Ascending aorta (tissue), 2 donors: ENCODE data around the gene KHDC4. TPM values are rescaled to one million over a fixed set of nuclear protein-coding genes. Genes with fewer than 3 reads are reported as not detected.

Experiments used
- DNase-seq, 2 donors: peaks; one replicate each; pipeline ENCODE4 v3.0.0-alpha.2; 2019; ENCODE audit warnings: low spot score in 2 of 2
- H3K27ac ChIP-seq, 2 donors: fragments of 200-600 bp; sonication (generic); one replicate each; pipeline ENCODE4 v1.5.1; 2016 to 2017; ENCODE audit warnings: mild to moderate bottlenecking in 1 of 2
- H3K27me3 ChIP-seq: fragments of 200-600 bp; sonication (generic); one replicate; pipeline ENCODE4 v1.5.1; 2017
- H3K36me3 ChIP-seq, 2 donors: fragments of 200-600 bp; sonication (generic); one replicate each; pipeline ENCODE4 v1.5.1; 2016
- H3K4me1 ChIP-seq, 2 donors: fragments of 200-600 bp; sonication (generic); one replicate each; pipeline ENCODE4 v1.5.1; 2016 to 2017; ENCODE audit warnings: mild to moderate bottlenecking in 1 of 2
- H3K4me3 ChIP-seq, 2 donors: fragments of 200-600 bp; sonication (generic); one replicate each; pipeline ENCODE4 v1.5.1; 2016 to 2017; ENCODE audit warnings: mild to moderate bottlenecking in 1 of 2
- H3K9me3 ChIP-seq, 2 donors: fragments of 200-600 bp; sonication (generic); one replicate each; pipeline ENCODE4 v1.5.1; 2016
- CTCF ChIP-seq, 3 experiments: fragments of 200-600 bp in 2 of 3; fragments of 450-650 bp in 1 of 3; sonication (generic) in 2 of 3; IDR thresholded peaks; one replicate each; pipeline ENCODE4 v1.5.1; 2016 to 2019; ENCODE audit warnings: antibody characterized with exemption in 3 of 3, mild to moderate bottlenecking in 1 of 3, moderate library complexity in 1 of 3
- intact Hi-C: fragments of 100-400 bp; cut with DNase I; formaldehyde crosslinking; loops from one replicate; pipeline ENCODE4 v1.15.1; 2023
- total RNA-seq: library from RNA; depleted of rRNA; stranded (reverse); fragments of >200 nt; gene quantifications from one replicate; pipeline ENCODE4 v1.1.0, GENCODE V29; 2016

The KHDC4 gene
- total RNA-seq, 1 donor from 2014 or later, result 101 TPM

- peaks cover 3 to 15% of the 10 kb centered on the region in 2 donors for H3K4me1 ChIP-seq
- H3K4me3 ChIP-seq, result peak overlapping the region; percentile 78 to 84
- DNase-seq, result no peak
- H3K9me3 ChIP-seq, result no peaks in the 10 kb centered on the region
- peak overlapping the region; percentile 90 to 95 for H3K27ac ChIP-seq
- H3K36me3 ChIP-seq, result peaks cover 44 to 67% of the 10 kb centered on the region in 2 donors
- peak in 1 of 3 experiments; percentile 22 for TF ChIP-seq CTCF (IDR thresholded peaks at IDR 0.05)
- intact Hi-C loops, result loop anchor here (1.0 to 2.0 kb wide), 4 partner anchors 16 to 222 kb away; partner anchors contain the start of genes DAP3, KHDC4 and YY1AP1
- H3K27me3 ChIP-seq, result no peaks in the 10 kb centered on the region
These were observed 23.5 kb downstream of the KHDC4 start for GRCh38 chr1:155910621-155911121.

- Histone ChIP-seq H3K36me3 (peaks cover 42 to 68% of the 10 kb centered on the region in 2 donors), H3K4me3 (peak overlapping the region; percentile 78 to 84), H3K27me3 (no peaks in the 10 kb centered on the region), H3K9me3 (no peaks in the 10 kb centered on the region), H3K27ac (peak overlapping the region; percentile 90 to 95), H3K4me1 (peaks cover 3 to 15% of the 10 kb centered on the region in 2 donors)
- no peak for TF ChIP-seq CTCF (IDR thresholded peaks at IDR 0.05)
- intact Hi-C loops, result loop anchor here (2.0 kb wide), 2 partner anchors 15 to 221 kb away; partner anchors contain the start of genes DAP3 and YY1AP1
- peak in 1 of 2 donors; percentile 21 for DNase-seq
These were observed 24.3 kb downstream of the KHDC4 start for GRCh38 chr1:155909894-155910293.

GRCh38 chr1:155904261-155904660 is 30.0 kb downstream of the KHDC4 start:
- intact Hi-C loops, result no loop called here
- no peak for TF ChIP-seq CTCF (IDR thresholded peaks at IDR 0.05)
- no peaks in the 10 kb centered on the region for H3K27me3 ChIP-seq
- DNase-seq, result no peak
- peaks cover 0 to 1% of the 10 kb centered on the region in 2 donors for H3K4me1 ChIP-seq
- peaks cover 84 to 98% of the 10 kb centered on the region in 2 donors for H3K36me3 ChIP-seq
- H3K4me3 ChIP-seq, result no peak overlapping the region
- no peaks in the 10 kb centered on the region for H3K9me3 ChIP-seq
- no peak overlapping the region for H3K27ac ChIP-seq

GRCh38 chr1:155900161-155900560 is 34.1 kb downstream of the KHDC4 start:
- Histone ChIP-seq H3K4me1 (peaks cover 0 to 2% of the 10 kb centered on the region in 2 donors), H3K27ac (no peak overlapping the region), H3K27me3 (no peaks in the 10 kb centered on the region), H3K4me3 (no peak overlapping the region), H3K36me3 (peaks cover 84 to 91% of the 10 kb centered on the region in 2 donors), H3K9me3 (no peaks in the 10 kb centered on the region)
- DNase-seq, result no peak
- TF ChIP-seq CTCF (IDR thresholded peaks at IDR 0.05), result no peak
- intact Hi-C loops, result no loop called here

GRCh38 chr1:155899683-155900082 is 34.5 kb downstream of the KHDC4 start:
- no peak for DNase-seq
- Histone ChIP-seq H3K4me1 (peaks cover 0 to 2% of the 10 kb centered on the region in 2 donors), H3K9me3 (no peaks in the 10 kb centered on the region), H3K36me3 (peaks cover 79 to 86% of the 10 kb centered on the region in 2 donors), H3K27me3 (no peaks in the 10 kb centered on the region), H3K27ac (no peak overlapping the region), H3K4me3 (no peak overlapping the region)
- no peak for TF ChIP-seq CTCF (IDR thresholded peaks at IDR 0.05)
- intact Hi-C loops, result no loop called here
